Amniotic stem cell (primary cell): Measurements from ENCODE around the gene ACTR5.
"Not testable (repeated sequence)": the region's sequence is repeated elsewhere in the genome, so short reads cannot be mapped to it uniquely, and the experiment has no call there.

Experiments used
- DNase-seq: peaks from one replicate; lab custom pipeline; 2025; lab: John Stamatoyannopoulos, UW

Gene ACTR5

DNA sequence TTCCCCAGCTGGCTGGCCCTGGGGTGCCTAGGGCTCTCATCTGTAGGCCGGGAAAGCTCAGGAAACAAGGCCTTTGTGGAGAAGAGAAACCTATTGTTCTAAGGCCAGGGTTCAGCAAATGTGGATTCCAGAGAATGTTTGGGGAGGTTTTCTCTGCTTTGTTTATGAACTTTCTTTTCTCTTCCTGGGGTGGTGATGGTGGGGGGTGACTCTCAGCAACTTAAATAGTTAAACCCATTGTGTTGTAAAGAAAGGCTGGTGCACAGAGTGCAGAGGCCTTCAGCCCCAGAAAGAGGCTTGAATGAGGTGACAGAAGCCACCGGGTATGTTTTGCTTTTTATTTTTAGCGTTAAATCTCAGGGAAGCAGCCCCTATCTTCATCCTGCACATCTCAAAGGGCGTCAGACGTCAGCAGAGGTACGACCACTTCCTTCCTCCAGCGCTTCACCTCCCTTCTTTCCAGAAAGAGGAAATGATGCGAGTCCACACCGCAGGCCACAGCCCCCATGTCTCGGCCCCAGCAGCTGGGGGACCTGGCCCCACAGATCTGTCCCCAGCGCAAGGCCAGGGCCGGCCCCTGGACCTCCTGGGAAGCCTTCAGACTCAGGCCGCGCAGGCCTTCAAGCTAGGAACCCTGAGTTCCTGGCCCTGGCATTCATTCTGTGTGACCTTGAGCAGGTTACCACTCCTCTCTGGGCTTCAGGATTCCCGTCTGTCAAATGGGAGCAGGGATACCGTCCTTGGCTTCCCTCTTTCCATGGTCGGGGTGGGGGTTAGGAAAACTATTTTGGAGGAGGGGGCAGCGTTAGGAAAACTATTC, 56.6 kb downstream of the ACTR5 start:
- DNase-seq = no peak

DNA sequence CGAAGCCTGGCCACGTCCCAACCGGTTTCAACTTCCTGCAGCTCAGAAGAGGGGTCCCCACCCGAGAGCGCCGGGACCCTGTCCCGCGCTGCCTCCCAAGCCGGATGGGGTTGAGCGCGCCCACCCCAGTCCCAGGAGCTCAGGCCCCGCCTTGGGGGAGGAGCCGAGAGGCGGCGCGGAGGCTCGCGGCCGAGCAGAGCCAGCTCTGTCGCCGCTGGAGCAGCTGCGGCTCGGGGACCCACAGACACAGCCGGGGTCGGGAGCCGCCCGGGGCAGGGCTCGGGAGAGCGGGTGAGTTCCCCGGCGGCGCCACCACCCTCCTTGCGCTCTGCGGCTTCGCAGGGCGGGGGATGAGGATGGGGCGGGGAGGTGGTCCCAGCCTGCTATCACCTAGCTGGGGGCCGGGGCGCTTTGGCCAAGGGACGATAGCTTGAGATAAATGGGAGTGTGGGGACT, 57.3 kb downstream of the ACTR5 start, which contains the start of gene PPP1R16B:
Gene PPP1R16B, plus strand, starts transcription at position 196 of the 456 bp plus-strand sequence. CDS start 30,229 bp downstream, outside the sequence.
- no peak for DNase-seq

DNA sequence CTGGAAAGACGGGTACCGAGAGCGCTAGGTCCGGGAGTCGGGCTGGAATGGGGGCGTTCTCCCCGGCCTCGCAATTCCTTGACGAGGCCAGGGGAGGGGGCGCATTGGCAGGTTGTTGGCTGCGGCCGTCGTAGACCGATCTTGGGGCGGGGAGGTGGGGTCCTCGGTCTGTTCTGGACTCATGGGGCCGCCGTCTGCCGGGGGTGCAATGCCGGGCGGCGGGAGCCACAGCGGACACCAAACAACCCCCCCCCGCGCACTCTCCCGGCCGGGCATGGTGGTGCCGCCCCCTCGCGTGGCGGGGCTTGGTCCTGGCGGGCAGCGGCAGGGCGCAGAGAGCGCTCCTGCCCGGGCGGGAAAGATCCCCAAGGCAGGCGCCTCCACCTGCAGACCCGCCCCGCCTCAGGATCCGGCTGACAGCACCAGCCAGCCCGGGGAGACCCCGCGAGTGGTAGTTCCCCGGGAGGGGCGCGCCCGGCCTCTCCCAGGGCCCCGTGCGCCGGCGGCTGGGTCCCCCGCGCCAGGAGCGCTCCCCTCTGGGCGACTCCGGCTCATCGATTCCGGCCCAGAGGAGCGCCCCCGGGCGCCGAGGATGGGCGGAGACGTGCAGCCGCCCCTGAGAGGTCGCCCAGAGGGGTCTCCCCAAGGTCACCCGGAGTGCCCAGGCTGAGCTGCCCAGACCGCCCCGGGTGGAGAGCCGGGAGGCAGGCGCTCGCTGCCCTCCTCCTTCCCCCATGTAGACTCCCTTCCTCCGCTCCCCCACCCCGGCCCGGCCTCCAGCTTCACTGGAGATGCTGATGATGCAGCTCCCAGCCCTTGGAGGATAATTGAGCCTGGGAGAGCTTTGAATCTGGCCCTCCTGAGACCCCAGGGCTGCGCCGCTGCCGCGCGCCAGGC, 57.9 kb downstream of the ACTR5 start:
- DNase-seq = no peak

DNA sequence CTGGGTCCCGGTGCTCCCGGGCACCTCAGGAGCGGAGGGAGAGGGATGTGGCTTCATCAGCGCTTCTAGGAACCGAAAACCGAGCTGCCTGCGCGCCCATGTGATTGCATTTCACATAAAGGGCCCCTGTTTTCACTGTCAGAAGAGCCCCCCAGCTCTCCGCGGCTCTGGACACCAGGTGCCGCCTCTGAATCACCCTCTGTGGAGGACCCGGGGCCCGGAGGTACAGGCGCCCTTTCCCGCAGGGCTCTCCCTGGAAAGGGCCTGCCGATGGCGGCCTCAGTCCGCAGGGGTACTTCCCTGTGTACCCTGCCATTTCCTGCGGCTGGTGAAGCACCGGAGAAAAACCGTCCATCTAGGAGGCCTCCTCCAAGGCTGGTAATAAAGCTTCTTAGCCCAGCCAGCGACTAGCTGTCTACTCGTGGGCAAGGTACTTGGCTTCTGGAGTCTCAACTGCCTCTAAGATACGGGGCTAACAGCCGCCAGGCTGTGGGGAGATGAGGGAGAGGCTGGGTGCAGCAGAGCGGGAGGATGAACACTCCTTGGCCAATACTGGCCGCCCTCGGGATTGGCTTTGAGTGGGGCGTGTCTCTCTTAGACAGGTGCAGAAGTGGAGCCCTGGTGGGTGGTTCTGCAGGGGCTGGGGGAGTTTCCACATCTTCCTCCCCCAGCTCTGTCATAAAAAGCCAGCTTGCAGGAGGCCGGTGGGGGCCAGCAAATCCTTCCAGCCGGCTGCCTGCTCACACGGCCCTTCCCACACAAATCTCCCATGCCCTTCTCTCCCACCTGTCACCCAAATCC, 58.8 kb downstream of the ACTR5 start:
- no peak for DNase-seq

DNA sequence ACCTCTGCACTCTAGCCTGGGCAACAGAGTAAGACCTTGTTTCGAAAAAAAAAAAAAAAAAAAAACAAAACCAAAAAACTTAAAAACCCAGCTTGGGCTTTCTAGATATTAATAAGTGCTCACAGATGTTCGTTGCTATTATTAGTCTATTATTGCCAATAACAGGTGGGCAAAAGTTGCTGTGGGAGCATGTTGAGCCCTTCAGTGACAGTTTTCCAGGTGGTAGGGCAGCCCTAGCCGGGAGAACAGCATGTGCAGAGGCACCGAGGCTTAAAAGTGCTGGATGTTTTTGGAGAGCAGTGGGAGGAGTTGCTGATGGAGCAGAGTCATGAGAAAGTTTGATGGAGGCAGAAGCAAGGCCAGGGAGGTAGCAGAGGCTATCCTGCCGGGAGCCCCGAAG, 61.7 kb downstream of the ACTR5 start:
- DNase-seq = no peak

DNA sequence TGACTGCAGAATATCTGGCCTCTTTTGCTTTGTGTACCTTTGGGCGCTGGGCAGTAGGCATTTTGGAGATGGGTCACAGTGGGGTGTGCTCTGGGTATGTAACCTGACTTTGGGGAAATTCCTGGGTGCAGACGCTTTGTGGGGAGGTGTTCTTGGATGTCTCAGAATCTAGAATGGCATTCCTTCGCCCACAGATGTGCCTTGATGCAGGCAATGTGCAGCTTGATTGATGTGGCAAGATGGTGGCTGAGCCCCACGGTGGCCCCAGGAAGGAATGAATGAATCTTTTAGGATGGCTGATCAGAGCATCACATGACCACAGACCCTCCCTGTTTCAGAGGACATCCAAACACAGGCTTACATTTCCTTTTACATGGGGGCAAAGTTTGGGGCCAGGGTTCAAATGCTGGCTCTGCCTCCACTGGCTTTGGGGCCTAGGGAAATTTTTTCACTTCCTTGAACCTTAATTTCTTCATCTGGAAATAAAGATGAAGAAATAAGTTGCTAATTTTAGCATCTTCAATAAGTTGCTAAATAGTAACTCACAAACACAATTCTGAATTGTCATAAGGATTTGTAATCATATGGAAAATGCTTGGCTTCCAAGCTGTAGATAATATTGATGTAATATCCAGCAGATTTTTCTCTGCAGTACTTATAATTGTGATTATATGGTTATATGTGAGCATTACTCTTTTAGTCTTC, 62.8 kb downstream of the ACTR5 start:
- DNase-seq = no peak

DNA sequence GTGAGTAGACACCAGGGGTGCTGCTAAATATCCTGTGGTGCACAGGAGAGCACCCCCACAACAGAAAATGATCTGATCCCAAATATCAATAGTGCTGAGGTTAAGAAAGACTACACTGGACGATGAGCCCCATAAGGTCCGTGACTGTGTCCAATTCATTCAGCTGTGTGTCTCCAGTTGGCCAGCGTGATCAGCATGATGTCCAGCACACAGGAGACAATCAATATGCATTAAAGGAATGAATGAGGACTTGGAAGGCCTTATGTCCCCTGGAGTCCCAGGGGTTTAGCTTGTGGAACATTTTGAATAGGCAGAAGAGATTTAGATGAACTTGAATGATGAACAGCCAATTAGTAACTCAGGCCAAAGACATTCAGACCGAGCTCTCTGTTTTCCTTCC, 63.5 kb downstream of the ACTR5 start:
- no peak for DNase-seq

DNA sequence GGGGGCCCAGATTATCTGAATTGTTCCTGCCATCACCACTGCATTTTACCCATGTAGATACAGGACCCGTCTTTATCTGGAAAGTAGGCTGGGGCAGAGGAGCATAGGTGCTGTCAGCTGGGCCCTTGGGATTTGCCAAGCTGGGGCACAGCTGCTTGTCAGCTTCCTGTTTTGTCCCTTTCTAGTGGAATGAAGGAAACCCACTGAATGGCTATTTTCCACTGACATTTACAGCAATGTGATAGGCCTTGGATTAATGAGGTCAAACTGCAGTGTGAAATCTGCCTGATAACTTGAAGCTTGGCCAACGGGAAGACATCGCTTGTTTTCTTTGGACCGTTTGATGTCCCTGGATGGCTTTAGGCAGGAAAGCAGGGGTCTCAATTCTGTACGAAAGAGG, 63.9 kb downstream of the ACTR5 start:
- no peak for DNase-seq

DNA sequence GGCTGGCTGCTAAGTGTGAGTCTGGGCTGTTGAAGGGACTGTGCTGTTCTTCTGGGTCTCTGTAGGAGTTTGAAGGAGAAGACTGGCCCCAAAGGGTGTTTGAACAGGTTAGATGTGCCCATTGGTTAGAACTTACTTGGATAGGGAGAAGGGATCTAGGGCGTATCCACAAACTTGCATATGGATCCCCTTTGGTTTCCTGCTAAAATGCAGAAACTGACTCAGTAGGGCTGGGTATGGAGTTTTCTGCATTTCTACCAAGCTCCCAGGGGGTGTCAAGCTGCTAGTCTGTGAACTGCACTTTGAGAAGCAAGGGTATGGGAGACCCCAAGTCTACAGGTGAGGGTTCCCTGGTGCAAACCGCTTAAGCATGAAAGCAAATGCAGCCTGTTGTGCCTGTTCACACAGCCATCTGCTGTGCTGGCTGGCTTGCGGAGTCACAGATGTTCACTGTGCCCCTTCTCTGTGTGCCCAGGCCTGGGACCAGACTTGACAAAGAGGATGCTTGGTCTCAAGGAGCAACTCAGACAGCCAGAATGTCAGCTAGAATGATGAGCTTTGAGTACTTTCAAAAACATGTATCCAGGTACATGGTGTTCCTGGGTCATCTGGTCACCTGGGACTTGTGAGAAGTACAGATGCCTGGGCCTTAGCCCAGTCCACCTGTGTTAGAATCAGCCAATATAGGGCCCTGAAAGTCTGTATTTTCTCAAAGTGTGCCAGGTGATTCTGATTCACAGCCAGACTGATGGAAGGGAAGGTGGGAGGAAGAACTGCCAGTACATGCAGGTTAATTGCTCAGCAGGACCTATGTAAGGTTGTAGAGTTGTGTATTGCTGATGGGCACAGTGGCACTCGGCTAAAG, 64.7 kb downstream of the ACTR5 start:
- no peak for DNase-seq

DNA sequence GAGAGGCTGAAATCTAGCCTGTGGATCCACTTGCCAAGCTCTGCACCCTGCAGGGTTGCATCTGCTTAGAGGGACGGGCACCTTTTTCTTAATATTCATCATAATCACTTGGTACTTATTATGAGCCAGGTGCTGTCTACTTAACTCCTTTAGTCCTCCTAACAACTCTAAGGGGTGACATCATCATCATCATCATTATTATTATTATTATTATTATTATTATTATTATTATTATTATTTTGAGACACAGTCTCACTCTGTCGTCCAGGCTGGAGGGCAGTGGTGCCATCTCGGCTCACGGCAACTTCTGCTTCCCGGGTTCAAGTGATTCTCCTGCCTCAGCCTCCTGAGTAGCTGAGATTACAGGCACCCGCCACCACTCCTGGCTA, 65.3 kb downstream of the ACTR5 start:
- not testable (repeated sequence) for DNase-seq

DNA sequence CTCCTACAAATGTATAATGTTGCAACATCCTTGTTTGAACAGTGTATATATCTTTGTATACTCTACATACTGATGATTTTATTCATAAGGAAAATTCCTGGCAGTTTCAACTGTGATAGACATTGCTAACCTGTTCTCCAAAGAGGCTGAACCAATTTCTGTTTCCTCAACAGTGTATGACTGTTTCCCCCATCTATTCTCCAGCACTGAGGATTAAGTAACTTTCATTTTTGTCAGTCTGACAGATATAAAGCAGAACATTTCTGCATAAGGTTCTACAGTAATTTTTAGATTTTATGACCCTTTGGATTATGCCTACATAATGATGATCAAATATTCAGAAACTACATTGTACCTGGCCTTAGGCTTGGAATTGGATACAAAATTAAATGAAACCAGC, 67.2 kb downstream of the ACTR5 start:
- DNase-seq = no peak

DNA sequence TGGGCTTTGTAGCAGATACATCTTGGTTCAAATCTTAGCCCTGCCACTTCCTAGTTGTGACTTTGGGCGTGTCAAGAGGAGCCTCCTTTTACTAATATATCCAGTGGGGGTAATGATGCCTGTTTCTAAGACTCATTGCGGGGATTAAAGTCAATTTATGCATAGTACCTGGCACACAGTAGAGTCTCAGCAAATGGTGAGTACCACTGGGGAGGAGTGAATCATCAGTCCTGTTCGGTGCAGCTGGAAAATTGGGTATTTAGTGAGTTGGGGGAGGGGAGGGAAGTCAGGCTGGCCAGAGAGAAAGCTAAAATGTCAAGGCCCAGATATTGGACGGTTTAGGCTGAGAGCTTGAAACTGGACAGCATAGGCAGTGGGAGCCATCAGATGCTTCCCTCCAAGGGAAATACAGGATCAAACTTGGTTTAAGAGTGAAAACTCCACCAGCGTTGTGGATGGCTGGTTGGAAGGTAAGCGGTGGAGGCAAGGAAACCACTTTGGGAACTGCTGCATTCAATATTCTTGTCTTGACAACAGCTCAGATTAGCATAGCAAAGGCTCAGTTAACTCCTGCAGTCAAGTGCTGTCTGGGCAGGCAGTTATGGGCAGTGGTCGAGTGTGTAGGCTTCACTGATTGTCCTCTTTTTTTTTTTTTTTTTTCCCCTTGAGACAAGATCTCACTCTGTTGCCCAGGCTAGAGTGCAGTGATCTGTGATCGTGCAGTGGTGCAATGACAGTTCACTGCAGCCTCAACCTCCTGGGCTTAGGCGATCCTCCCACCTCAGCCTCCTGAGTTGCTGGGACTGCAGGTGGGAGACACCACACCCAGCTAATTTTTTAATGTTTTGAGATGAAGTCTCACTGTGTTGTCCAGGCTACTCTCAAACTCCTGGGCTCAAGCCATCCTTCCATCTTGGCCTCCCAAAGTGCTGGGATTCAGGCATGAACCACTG, 70.1 kb downstream of the ACTR5 start:
- DNase-seq = no peak
